ENCODE results near the gene SPG11.

The SPG11 gene

GRCh38 chr15:44530653-44531052 lies 132.8 kb downstream of the SPG11 start:
- Histone ChIP-seq H3K9me3 (ENCODE audit: insufficient read depth, low read length) (no peaks in the 10 kb centered on the region), H3K4me1 (ENCODE audit: low read length) (peaks cover under 1% of the 10 kb centered on the region; the same call in 1 of the 2 replicates), H3K27me3 (ENCODE audit: low read depth, low read length) (no peaks in the 10 kb centered on the region), H3K79me2 (ENCODE audit: low read length) (no peaks in the 10 kb centered on the region), H2AFZ (ENCODE audit: low read depth, low read length) (no peak overlapping the region), H3K4me2 (ENCODE audit: low read length) (no peak overlapping the region), H3K4me3 (ENCODE audit: low read length) (no peak overlapping the region), H4K20me1 (ENCODE audit: insufficient read depth, low read length) (no peaks in the 10 kb centered on the region), H3K9ac (ENCODE audit: low read length) (no peak overlapping the region), H3K27ac (ENCODE audit: low read length) (no peak overlapping the region), H3K36me3 (replicated peaks; ENCODE audit: low read depth, low read length) (peaks cover 8% of the 10 kb centered on the region)
- no peak for TF ChIP-seq EZH2phosphoT487 (IDR thresholded peaks at IDR 0.05; ENCODE audit: low read depth)
- TF ChIP-seq, protein P1, sequence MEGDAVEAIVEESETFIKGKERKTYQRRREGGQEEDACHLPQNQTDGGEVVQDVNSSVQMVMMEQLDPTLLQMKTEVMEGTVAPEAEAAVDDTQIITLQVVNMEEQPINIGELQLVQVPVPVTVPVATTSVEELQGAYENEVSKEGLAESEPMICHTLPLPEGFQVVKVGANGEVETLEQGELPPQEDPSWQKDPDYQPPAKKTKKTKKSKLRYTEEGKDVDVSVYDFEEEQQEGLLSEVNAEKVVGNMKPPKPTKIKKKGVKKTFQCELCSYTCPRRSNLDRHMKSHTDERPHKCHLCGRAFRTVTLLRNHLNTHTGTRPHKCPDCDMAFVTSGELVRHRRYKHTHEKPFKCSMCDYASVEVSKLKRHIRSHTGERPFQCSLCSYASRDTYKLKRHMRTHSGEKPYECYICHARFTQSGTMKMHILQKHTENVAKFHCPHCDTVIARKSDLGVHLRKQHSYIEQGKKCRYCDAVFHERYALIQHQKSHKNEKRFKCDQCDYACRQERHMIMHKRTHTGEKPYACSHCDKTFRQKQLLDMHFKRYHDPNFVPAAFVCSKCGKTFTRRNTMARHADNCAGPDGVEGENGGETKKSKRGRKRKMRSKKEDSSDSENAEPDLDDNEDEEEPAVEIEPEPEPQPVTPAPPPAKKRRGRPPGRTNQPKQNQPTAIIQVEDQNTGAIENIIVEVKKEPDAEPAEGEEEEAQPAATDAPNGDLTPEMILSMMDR (IDR thresholded peaks at IDR 0.05; ENCODE audit: low read depth, low read length): no peak

DNA sequence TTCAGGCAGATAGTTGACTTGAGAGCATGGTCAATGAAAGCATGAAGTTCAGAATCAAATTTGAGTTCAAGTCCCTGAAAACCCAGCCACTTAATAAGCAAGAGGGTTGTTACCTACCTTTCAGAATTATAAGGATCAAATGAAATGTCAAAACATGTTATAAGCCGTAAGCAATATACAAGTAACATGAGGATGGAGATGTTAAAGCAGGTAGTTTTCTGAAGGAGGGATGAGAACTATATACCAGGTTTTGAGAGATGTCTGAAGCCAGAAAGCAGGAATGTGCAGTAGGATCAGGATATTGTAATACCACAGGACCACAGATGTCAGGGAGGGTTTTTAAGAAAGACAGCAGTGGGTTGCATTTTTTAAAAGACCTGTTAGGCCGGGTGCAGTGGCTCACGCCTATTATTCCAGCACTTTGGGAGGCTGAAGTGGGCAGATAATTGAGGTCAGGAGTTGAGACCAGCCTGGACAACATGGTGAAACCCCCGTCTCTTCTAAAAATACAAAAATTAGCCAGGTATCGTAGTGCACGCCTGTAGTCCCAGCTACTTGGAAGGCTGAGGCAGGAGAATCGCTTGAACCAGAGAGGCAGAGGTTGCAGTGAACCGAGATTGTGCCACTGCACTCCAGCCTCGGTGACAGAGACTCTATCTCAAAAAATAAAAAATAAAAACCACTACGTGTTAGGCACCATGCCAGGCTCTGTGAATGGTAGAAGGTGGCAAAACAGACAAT lies 133.4 kb downstream of the SPG11 start:
- Histone ChIP-seq H3K4me1 (ENCODE audit: low read length) (no peaks in the 10 kb centered on the region), H3K9me3 (ENCODE audit: insufficient read depth, low read length) (no peaks in the 10 kb centered on the region), H3K79me2 (ENCODE audit: low read length) (no peaks in the 10 kb centered on the region), H3K9ac (ENCODE audit: low read length) (no peak overlapping the region), H3K27me3 (ENCODE audit: low read depth, low read length) (no peaks in the 10 kb centered on the region), H3K4me2 (ENCODE audit: low read length) (no peak overlapping the region), H2AFZ (ENCODE audit: low read depth, low read length) (no peak overlapping the region), H3K36me3 (replicated peaks; ENCODE audit: low read depth, low read length) (peaks cover 12% of the 10 kb centered on the region), H4K20me1 (ENCODE audit: insufficient read depth, low read length) (no peaks in the 10 kb centered on the region), H3K4me3 (ENCODE audit: low read length) (no peak overlapping the region), H3K27ac (ENCODE audit: low read length) (no peak overlapping the region)
- TF ChIP-seq, protein P1 (IDR thresholded peaks at IDR 0.05; ENCODE audit: low read depth, low read length): no peak
- TF ChIP-seq EZH2phosphoT487 (IDR thresholded peaks at IDR 0.05; ENCODE audit: low read depth): no peak

DNA sequence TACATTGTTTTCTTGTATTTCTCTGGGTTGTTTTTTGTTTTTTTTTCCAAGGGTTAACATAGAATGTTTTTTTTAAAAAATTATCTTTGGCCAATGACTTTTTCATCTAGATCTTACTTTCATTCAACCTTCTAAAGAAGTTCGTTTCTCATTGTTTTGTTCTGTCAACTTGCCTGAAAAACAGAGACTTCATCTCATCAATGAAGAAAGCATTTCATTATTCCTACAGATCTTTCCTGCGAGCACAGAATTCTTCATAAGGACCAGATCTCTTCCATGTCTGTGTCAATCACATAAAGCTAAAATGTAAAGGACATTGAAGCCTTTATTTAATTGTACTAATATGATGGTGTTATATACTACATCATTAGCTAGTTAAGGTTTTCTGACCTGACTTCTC lies 136.2 kb downstream of the SPG11 start:
- Histone ChIP-seq H3K4me2 (ENCODE audit: low read length) (no peak overlapping the region), H3K27me3 (ENCODE audit: low read depth, low read length) (no peaks in the 10 kb centered on the region), H3K36me3 (replicated peaks; ENCODE audit: low read depth, low read length) (peaks cover 23% of the 10 kb centered on the region), H3K27ac (ENCODE audit: low read length) (no peak overlapping the region), H3K4me3 (ENCODE audit: low read length) (no peak overlapping the region), H4K20me1 (ENCODE audit: insufficient read depth, low read length) (no peaks in the 10 kb centered on the region), H3K4me1 (ENCODE audit: low read length) (no peaks in the 10 kb centered on the region), H2AFZ (ENCODE audit: low read depth, low read length) (no peak overlapping the region), H3K9me3 (ENCODE audit: insufficient read depth, low read length) (no peaks in the 10 kb centered on the region), H3K79me2 (ENCODE audit: low read length) (no peaks in the 10 kb centered on the region), H3K9ac (ENCODE audit: low read length) (no peak overlapping the region)
- TF ChIP-seq, protein P1 (IDR thresholded peaks at IDR 0.05; ENCODE audit: low read depth, low read length): no peak
- TF ChIP-seq EZH2phosphoT487 (IDR thresholded peaks at IDR 0.05; ENCODE audit: low read depth): no peak

DNA sequence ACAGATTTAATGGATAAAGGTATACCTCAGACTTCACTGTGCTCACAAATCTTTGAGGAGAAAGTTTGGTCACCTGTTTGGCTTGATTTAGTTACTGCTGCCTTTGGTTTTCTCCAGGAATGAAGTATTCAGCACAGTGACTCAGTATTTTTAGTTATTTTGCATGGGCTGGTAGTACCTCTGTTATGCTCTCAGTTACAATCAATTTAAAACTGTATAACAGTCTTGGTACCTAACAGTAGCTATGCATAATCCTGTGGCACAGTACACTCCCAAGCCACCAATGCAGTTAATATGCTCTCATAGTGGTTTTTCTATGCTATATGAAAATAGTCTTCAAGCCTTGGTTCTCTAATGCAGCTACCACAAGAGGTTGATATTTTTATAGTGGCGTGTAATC lies 138.4 kb downstream of the SPG11 start:
- Histone ChIP-seq H3K36me3 (replicated peaks; ENCODE audit: low read depth, low read length) (peaks cover 26% of the 10 kb centered on the region), H3K27ac (ENCODE audit: low read length) (no peak overlapping the region), H3K9ac (ENCODE audit: low read length) (no peak overlapping the region), H4K20me1 (ENCODE audit: insufficient read depth, low read length) (no peaks in the 10 kb centered on the region), H3K79me2 (ENCODE audit: low read length) (no peaks in the 10 kb centered on the region), H3K27me3 (ENCODE audit: low read depth, low read length) (no peaks in the 10 kb centered on the region), H3K9me3 (ENCODE audit: insufficient read depth, low read length) (no peaks in the 10 kb centered on the region), H2AFZ (ENCODE audit: low read depth, low read length) (no peak overlapping the region), H3K4me1 (ENCODE audit: low read length) (no peaks in the 10 kb centered on the region), H3K4me3 (ENCODE audit: low read length) (no peak overlapping the region), H3K4me2 (ENCODE audit: low read length) (no peak overlapping the region)
- TF ChIP-seq, protein P1 (IDR thresholded peaks at IDR 0.05; ENCODE audit: low read depth, low read length): no peak
- TF ChIP-seq EZH2phosphoT487 (IDR thresholded peaks at IDR 0.05; ENCODE audit: low read depth): no peak

All from OCI-LY3 (cell line).